ENCODE data around the gene ADGRD1.

DNA sequence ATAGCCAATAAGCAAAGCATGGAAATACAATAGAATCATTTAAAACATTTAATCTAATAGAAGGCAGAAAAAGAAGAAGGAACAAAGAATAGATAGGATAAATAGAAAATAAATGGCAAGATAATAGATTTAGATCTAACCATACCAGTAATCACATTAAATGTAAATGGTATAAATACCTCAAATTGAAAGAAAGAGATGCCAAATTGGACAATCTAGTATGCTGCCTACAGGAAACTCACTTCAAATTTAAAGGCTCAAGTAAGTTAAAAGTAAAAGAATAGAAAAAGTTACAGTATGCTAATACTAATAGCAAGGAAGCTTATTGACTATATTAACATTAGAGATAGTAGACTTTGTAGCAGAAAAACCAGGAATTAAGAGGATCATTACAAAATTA is 41.8 kb upstream of the ADGRD1 start:
- TF ChIP-seq CTCF (IDR thresholded peaks at IDR 0.05; ENCODE audit: insufficient read depth, low read length) (no peak), POLR2AphosphoS5 (IDR thresholded peaks at IDR 0.05; ENCODE audit: low read depth) (no peak)
